K562 (cell line): ENCODE results near the gene CITED2. TPM values are rescaled to one million over a fixed set of nuclear protein-coding genes. Genes with fewer than 3 reads are reported as not detected.
A peak's percentile ranks its signal among the peaks of the same experiment; 100 is the strongest.

Source experiments
- ATAC-seq: fragments of 200-7000 bp; cut with Tn5 transposase; 3 replicates; pipeline ENCODE4 v1.9.1; 2020; ENCODE audit warnings: moderate library complexity
- Bru-seq: library from RNA; stranded (reverse); fragments of 400-500 nt; gene quantifications from one replicate; lab custom pipeline; 2021; lab: Mats Ljungman, UMichigan
- BruChase-seq, 2 experiments: library from RNA; stranded (reverse); fragments of 400-500 nt; gene quantifications; one replicate each; lab custom pipeline; 2021; lab: Mats Ljungman, UMichigan
- BruUV-seq: library from RNA; stranded (reverse); fragments of 400-500 nt; replicated peaks from 2 replicates; lab custom pipeline; 2021; lab: Mats Ljungman, UMichigan
- CTCF ChIA-PET: fragments of 300-600 bp; formaldehyde crosslinking; extraction: SDS; loops from one replicate; lab custom pipeline; 2021; ENCODE audit warnings: low intra/inter-chr PET ratio; lab: Yijun Ruan, JAX
- POLR2A ChIA-PET: fragments of 300-600, 350-650 bp; sonication (Branson Sonifier 250); formaldehyde crosslinking; extraction: SDS; loops from one replicate; lab custom pipeline; 2021; ENCODE audit warnings: antibody characterized with exemption, inconsistent platforms; lab: Yijun Ruan, JAX
- DNase-seq, 4 experiments: peaks; one replicate each; pipeline versions ENCODE4 v3.0.0 to v3.0.0-alpha.2; 2011 to 2018; ENCODE audit warnings: low spot score in 3 of 4, mixed read lengths in 3 of 4; ENCODE audit errors: extremely low read depth in 1 of 4
- FAIRE-seq: peaks from 2 replicates; lab custom pipeline; 2011; peaks lifted over from hg19 to GRCh38; lab: Jason Lieb, UNC
- H2AFZ ChIP-seq: 2 replicates; pipeline ENCODE4 v1.6.0; 2011; ENCODE audit warnings: low read depth, low read length, control low read depth, inconsistent platforms
- H3K27ac ChIP-seq: fragments of 200-600 bp; 3 replicates; pipeline ENCODE4 v1.8.0; 2011; ENCODE audit warnings: low read depth, mild to moderate bottlenecking, control low read depth, inconsistent platforms, low read length, moderate library complexity, mixed read lengths; ENCODE audit errors: extremely low read depth
- H3K27me3 ChIP-seq, 2 experiments: fragments of 300-600 bp in 1 of 2; 2 replicates in 1 of 2; 3 replicates in 1 of 2; pipeline versions ENCODE4 v1.6.0 to v1.8.0; 2011; ENCODE audit warnings: inconsistent platforms in 2 of 2, low read length in 2 of 2, mild to moderate bottlenecking in 1 of 2, mixed read lengths in 1 of 2, moderate library complexity in 1 of 2; ENCODE audit not compliant: control insufficient read depth in 2 of 2, insufficient read depth in 2 of 2
- H3K36me3 ChIP-seq: fragments of 300-600 bp; 3 replicates; pipeline ENCODE4 v1.8.0; 2011; ENCODE audit warnings: mild to moderate bottlenecking, low read length, inconsistent platforms; ENCODE audit not compliant: control insufficient read depth, insufficient read depth
- H3K4me1 ChIP-seq, 2 experiments: fragments of 200-600 bp in 1 of 2; replicated peaks in 1 of 2; 2 replicates in 1 of 2; 3 replicates in 1 of 2; pipeline versions ENCODE4 v1.5.1 to v1.8.0; 2011; ENCODE audit warnings: inconsistent platforms in 2 of 2, low read length in 2 of 2, mild to moderate bottlenecking in 1 of 2, mixed read lengths in 1 of 2, moderate library complexity in 1 of 2; ENCODE audit not compliant: control insufficient read depth in 2 of 2, insufficient read depth in 2 of 2
- H3K4me2 ChIP-seq: 2 replicates; pipeline ENCODE4 v1.6.1; 2011; ENCODE audit warnings: low read length, control low read depth, inconsistent platforms, mixed read lengths; ENCODE audit not compliant: insufficient read depth
- H3K4me3 ChIP-seq: fragments of 200-600 bp; sonication (generic), shearing (Covaris generic); 2 replicates; pipeline ENCODE4 v1.5.1; 2016; ENCODE audit warnings: control low read depth, inconsistent platforms
- H3K79me2 ChIP-seq: fragments of 200-600 bp; 3 replicates; pipeline ENCODE4 v1.8.0; 2011; ENCODE audit warnings: low read length, inconsistent platforms; ENCODE audit not compliant: control insufficient read depth, insufficient read depth
- H3K9ac ChIP-seq, 2 experiments: 2 replicates each; pipeline versions ENCODE4 v1.6.0 to v1.6.1; 2011; ENCODE audit warnings: low read depth in 2 of 2, low read length in 2 of 2, control low read depth in 1 of 2, inconsistent platforms in 1 of 2, mild to moderate bottlenecking in 1 of 2, mixed read lengths in 1 of 2; ENCODE audit not compliant: insufficient read depth in 1 of 2
- H3K9me1 ChIP-seq: one replicate; pipeline ENCODE4 v1.6.0; 2011; ENCODE audit warnings: inconsistent platforms, mild to moderate bottlenecking, low read length, moderate library complexity; ENCODE audit not compliant: control insufficient read depth, insufficient read depth
- H3K9me3 ChIP-seq: replicated peaks from 2 replicates; pipeline ENCODE4 v1.5.1; 2011; ENCODE audit warnings: low read depth, low read length, inconsistent platforms; ENCODE audit not compliant: control insufficient read depth, insufficient read depth
- H4K20me1 ChIP-seq: replicated peaks from 2 replicates; pipeline ENCODE4 v1.6.1; 2011; ENCODE audit warnings: low read length, inconsistent platforms, mixed read lengths; ENCODE audit not compliant: control insufficient read depth, insufficient read depth
- EP300 ChIP-seq: IDR thresholded peaks from 2 replicates; pipeline ENCODE4 v1.6.1; 2012; ENCODE audit warnings: low read length, improper control_type of control experiment
- HOXB6 ChIP-seq: fragments of 250-450 bp; sonication (Bioruptor Pico); IDR thresholded peaks from 2 replicates; pipeline ENCODE4 v1.5.1; 2022; ENCODE audit warnings: mild to moderate bottlenecking, borderline replicate concordance
- KAT8 ChIP-seq: fragments of 450-650 bp; IDR thresholded peaks from 2 replicates; pipeline ENCODE4 v1.6.1; 2016; ENCODE audit warnings: low read depth, mild to moderate bottlenecking
- MAFF ChIP-seq: IDR thresholded peaks from 2 replicates; pipeline ENCODE4 v1.6.1; 2012; ENCODE audit warnings: low read length, improper control_type of control experiment
- SAFB2 ChIP-seq: fragments of 200-400 bp; formaldehyde crosslinking; IDR thresholded peaks from 2 replicates; pipeline ENCODE4 v1.6.1; 2018; ENCODE audit warnings: borderline replicate concordance, low read length, low read depth, moderate library complexity; ENCODE audit not compliant: severe bottlenecking
- STAG1 ChIP-seq: sonication (generic); formaldehyde crosslinking; IDR thresholded peaks from 2 replicates; pipeline ENCODE4 v1.5.0; 2020; ENCODE audit warnings: missing genetic modification reagents, borderline replicate concordance
- TAF9B ChIP-seq: fragments of 450-650 bp; IDR thresholded peaks from 2 replicates; pipeline ENCODE4 v1.6.1; 2018; ENCODE audit warnings: mild to moderate bottlenecking; ENCODE audit not compliant: partially characterized antibody
- TOE1 ChIP-seq, 2 experiments: fragments of 450-650 bp in 1 of 2; sonication (generic) in 1 of 2; formaldehyde crosslinking in 1 of 2; IDR thresholded peaks; 2 replicates each; pipeline versions ENCODE4 v1.7.1 to v1.8.0; 2016 to 2022; ENCODE audit warnings: borderline replicate concordance in 2 of 2, mild to moderate bottlenecking in 2 of 2, antibody characterized with exemption in 1 of 2, inconsistent platforms in 1 of 2, low read depth in 1 of 2, missing genetic modification reagents in 1 of 2, moderate library complexity in 1 of 2
- ZC3H8 ChIP-seq: fragments of 450-650 bp; IDR thresholded peaks from 2 replicates; pipeline ENCODE4 v1.6.1; 2017
- ZNF184 ChIP-seq: sonication (generic); formaldehyde crosslinking; IDR thresholded peaks from 2 replicates; pipeline ENCODE4 v1.5.0; 2020; ENCODE audit warnings: missing genetic modification reagents
- ZNF384 ChIP-seq: IDR thresholded peaks from 2 replicates; pipeline ENCODE4 v1.6.1; 2012; ENCODE audit warnings: low read depth, low read length, improper control_type of control experiment
- ZNF830 ChIP-seq: fragments of 250-450 bp; sonication (Bioruptor Pico); IDR thresholded peaks from 2 replicates; pipeline ENCODE4 v1.5.0; 2021; ENCODE audit warnings: mild to moderate bottlenecking
- WGBS: fragments of 100-300 bp; shearing (Covaris generic); methylation state at CpG from one replicate; pipeline ENCODE4 v1.1.6; 2016; ENCODE audit warnings: low coverage, mixed read lengths; ENCODE audit not compliant: insufficient coverage; ENCODE audit errors: missing lambda C conversion rate; 5-methylcytosine and 5-hydroxymethylcytosine counted together
- in situ Hi-C: fragments of 300-500 bp; cut with MboI; formaldehyde crosslinking; loops from 4 replicates; pipeline ENCODE4 v1.15.0; 2018; ENCODE audit warnings: inconsistent platforms, mixed read lengths
- intact Hi-C: fragments of 100-400 bp; cut with micrococcal nuclease; formaldehyde crosslinking; loops from 2 replicates; pipeline ENCODE4 v1.14.2; 2022
- long read RNA-seq, 3 experiments: library from polyadenylated mRNA in 2 of 3; library from RNA in 1 of 3; unstranded in 2 of 3; stranded (forward) in 1 of 3; transcript quantifications; one replicate each; pipeline ENCODE4 v2.0.0, GENCODE V29; 2019 to 2022
- polyA minus RNA-seq, 3 experiments: library from RNA; depleted of rRNA, polyadenylated mRNA; stranded (reverse); fragments of >200 nt; gene quantifications; 2 replicates each; pipeline ENCODE4 v1.2.3, GENCODE V29; 2011
- polyA plus RNA-seq, 8 experiments: library from polyadenylated mRNA; depleted of rRNA in 4 of 8; stranded (reverse) in 5 of 8; unstranded in 3 of 8; fragments of >200 nt; fragmentation: Nextera tagmentation in 2 of 8; fragmentation: Illumina TruSeq in 1 of 8; extraction: Ambion mirVana in 2 of 8; extraction: Trizol in 1 of 8; gene quantifications; 2 replicates each; pipeline versions ENCODE4 v1.2.1 to v1.2.3, GENCODE V29; 2011 to 2014; ENCODE audit warnings: inconsistent platforms in 1 of 8, missing spikeins in 1 of 8
- total RNA-seq, 7 experiments: library from RNA; depleted of rRNA in 6 of 7; stranded (reverse); fragments of >200 nt in 6 of 7; fragmentation: Illumina TruSeq in 2 of 7; extraction: Trizol in 2 of 7; gene quantifications; 2 replicates each; pipeline versions ENCODE4 v1.2.1 to v1.2.3, GENCODE V29; 2011 to 2021; ENCODE audit warnings: low replicate concordance in 1 of 7
- TF ChIP-seq, protein P1 (sequence below), 3 experiments: fragments of 200-800 bp in 1 of 3; sonication (Bioruptor generic) in 1 of 3; sonication (generic) in 1 of 3; formaldehyde crosslinking in 1 of 3; IDR thresholded peaks; 2 replicates each; pipeline versions ENCODE4 v1.6.1 to v1.8.0; 2016 to 2022; ENCODE audit warnings: mild to moderate bottlenecking in 2 of 3, missing compliant biosample characterization in 2 of 3, missing genetic modification characterization in 2 of 3, missing genetic modification reagents in 1 of 3

CITED2 gene
- total RNA-seq (2011; cell fraction: chromatin; rRNA removed; ENCODE audit: low replicate concordance), result 15.3 and 17.8 TPM in 2 replicates
- 22.8 and 25.8 TPM in 2 replicates for total RNA-seq (2011; cell fraction: nucleolus; rRNA removed)
- total RNA-seq (2011; cell fraction: nucleoplasm; rRNA removed), result 18.8 and 19.2 TPM in 2 replicates
- total RNA-seq (2014; rRNA removed), result 56.6 and 80.0 TPM in 2 replicates
- total RNA-seq (2014; rRNA removed; fragmentation: Illumina TruSeq; extraction: Trizol), result 15.3 and 18.2 TPM in 2 replicates
- total RNA-seq (2015; rRNA removed; fragmentation: Illumina TruSeq; extraction: Trizol), result 12.0 and 13.5 TPM in 2 replicates
- total RNA-seq (2021), result 80.9 and 86.1 TPM in 2 replicates
- 17.5 and 44.7 TPM in 2 replicates for polyA plus RNA-seq (2011; rRNA removed)
- 24.9 and 64.7 TPM in 2 replicates for polyA plus RNA-seq (2011; cell fraction: cytosol; rRNA removed)
- 35.6 and 45.1 TPM in 2 replicates for polyA plus RNA-seq (2011; cell fraction: nucleus; rRNA removed)
- 30.8 and 32.8 TPM in 2 replicates for polyA plus RNA-seq (2012)
- polyA plus RNA-seq (2014; fragmentation: Illumina TruSeq; extraction: Trizol), result 43.4 and 44.8 TPM in 2 replicates
- polyA plus RNA-seq (2014; fragmentation: Nextera tagmentation; extraction: Ambion mirVana), result under 1 TPM; 0.21 to 0.43 TPM
- 34.2 and 34.8 TPM in 2 replicates for polyA plus RNA-seq (2014; rRNA removed)
- 8.4 and 17.5 TPM in 2 replicates for polyA minus RNA-seq (2011; rRNA and poly(A)+ RNA removed)
- polyA minus RNA-seq (2011; cell fraction: cytosol; rRNA and poly(A)+ RNA removed), result 22.9 and 45.5 TPM in 2 replicates
- polyA minus RNA-seq (2011; cell fraction: nucleus; rRNA and poly(A)+ RNA removed), result 19.1 and 55.8 TPM in 2 replicates
- percentile 97 among the genes with signal in this experiment for Bru-seq, nascent RNA
- percentile 93 among the genes with signal in this experiment for BruChase-seq, experiment 1, labeled RNA remaining after a 2-hour chase
- percentile 85 among the genes with signal in this experiment for BruChase-seq, experiment 2, labeled RNA remaining after a 6-hour chase
- long read RNA-seq, experiment 1, partial matches to known transcripts, result 0 of 5 reads
- long read RNA-seq, experiment 1, other reads (novel, unspliced or antisense), result 3 of 5 reads
- long read RNA-seq, experiment 2, transcript CITED2-201 (2 exons, 2,354 nt), result major isoform, 60 of 94 reads
- long read RNA-seq, experiment 2, partial matches to known transcripts, result 0 of 94 reads
- long read RNA-seq, experiment 2, other reads (novel, unspliced or antisense), result 34 of 94 reads
- long read RNA-seq, experiment 3, partial matches to known transcripts, result 0 of 4 reads
- long read RNA-seq, experiment 3, other reads (novel, unspliced or antisense), result 0 of 4 reads

DNA sequence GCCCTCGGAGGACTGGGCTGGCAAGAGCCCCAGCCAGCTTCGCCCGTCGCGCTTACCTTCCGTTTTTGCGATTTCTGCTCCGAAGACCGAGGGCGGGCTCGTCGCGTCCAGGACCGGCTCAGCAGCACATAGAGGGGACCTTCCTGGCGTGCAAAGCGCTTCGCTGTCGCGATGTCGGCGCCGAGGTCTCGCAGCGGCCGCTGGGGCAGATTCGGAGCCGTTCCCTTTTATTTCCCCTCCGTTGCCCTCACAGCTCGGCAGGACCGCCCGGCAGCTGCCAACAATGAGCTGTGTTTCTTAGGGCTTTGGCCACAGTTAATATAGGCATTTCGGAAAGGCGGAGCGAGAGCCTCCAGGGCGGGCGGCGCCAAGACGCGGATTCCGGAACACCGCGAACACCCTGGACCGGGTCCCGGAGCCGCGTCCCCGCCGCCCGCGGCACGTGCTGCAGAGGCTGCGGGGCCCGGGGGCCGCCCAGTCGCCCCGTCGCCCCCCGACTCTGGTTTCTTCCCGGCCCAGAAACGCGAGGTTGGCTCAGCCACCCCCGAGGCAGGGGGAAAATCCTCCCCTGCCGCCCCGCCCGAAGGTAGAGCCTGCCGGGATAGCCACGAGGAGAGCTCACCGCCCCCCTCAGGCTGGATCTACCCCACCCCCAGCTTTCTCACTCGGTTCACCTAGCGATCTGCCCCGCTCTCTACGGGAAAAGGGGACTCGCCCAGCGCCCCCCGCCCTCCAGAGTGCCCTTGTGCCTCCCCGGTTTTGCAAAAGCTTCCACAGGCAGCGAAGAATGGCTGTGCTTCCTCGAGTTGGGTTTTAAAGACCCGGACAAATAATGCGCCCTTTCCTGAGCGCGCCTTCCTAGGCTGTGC lies at the start of gene CITED2:
Gene CITED2, minus strand, starts transcription at position 292 of the 869 bp plus-strand sequence. CDS start 704 bp downstream, outside the sequence.
- FAIRE-seq, result peak; percentile 56
- 0 out of 2 replicates have a peak, but pooled peaks have one; percentile 7 for TF ChIP-seq EP300
- TF ChIP-seq STAG1 (CRISPR knock-in tag), result peak; percentile 11
- TF ChIP-seq MAFF, result no peak
- TF ChIP-seq SAFB2, result no peak
- no peak for TF ChIP-seq HOXB6 (CRISPR knock-in tag)
- no peak for TF ChIP-seq ZNF184 (CRISPR knock-in tag)
- no peak for TF ChIP-seq KAT8
- TF ChIP-seq ZC3H8, result no peak
- no peak for TF ChIP-seq ZNF384
- TF ChIP-seq ZNF830 (CRISPR knock-in tag), result no peak
- peak; percentile 75 for TF ChIP-seq TOE1 (IDR thresholded peaks at IDR 0.05; ENCODE audit: borderline replicate concordance)
- TF ChIP-seq TOE1 (CRISPR knock-in tag; IDR thresholded peaks at IDR 0.05; ENCODE audit: borderline replicate concordance, low read depth), result peak; percentile 80; the same call in 1 of the 2 replicates
- TF ChIP-seq, protein P1, sequence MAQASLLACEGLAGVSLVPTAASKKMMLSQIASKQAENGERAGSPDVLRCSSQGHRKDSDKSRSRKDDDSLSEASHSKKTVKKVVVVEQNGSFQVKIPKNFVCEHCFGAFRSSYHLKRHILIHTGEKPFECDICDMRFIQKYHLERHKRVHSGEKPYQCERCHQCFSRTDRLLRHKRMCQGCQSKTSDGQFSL (CRISPR knock-in tag; IDR thresholded peaks at IDR 0.05), result no peak; the same call in 1 of the 2 replicates
- TF ChIP-seq, protein P1 (tag; IDR thresholded peaks at IDR 0.05), result 0 out of 4 replicates have a peak, but pooled peaks of 1 of the 2 experiments have one; percentile 6
- TF ChIP-seq TAF9B, result peak; percentile 85

More for the DNA sequence above, at the start of gene CITED2:
- peaks cover 26% of the 10 kb centered on the region for H3K36me3 ChIP-seq
- no peaks in the 10 kb centered on the region for H3K9me1 ChIP-seq
- ATAC-seq (peak; percentile 80), DNase-seq (peak; percentile 84 to 96 (median 88))
- peak within 1 kb of the TSS; percentile 98 for H3K4me2 ChIP-seq
- H3K27ac ChIP-seq, result peak within 1 kb of the TSS; percentile 97
- POLR2A ChIA-PET, result interaction anchor here (0.6 to 4.3 kb wide), 105 partner anchors 8 to 1464 kb away, joined by 3 to 41 read pairs (median 4); no protein-coding TSS in a partner anchor
- H2AFZ ChIP-seq, result peak within 1 kb of the TSS; percentile 96
- H3K9ac ChIP-seq, result peak within 1 kb of the TSS; percentile 94
- in situ Hi-C loops (loop anchor here (10.0 kb wide), 1 partner anchor 140 kb away; no protein-coding TSS in a partner anchor), intact Hi-C loops (loop anchor here (1.0 to 10.0 kb wide), 10 partner anchors 71 to 552 kb away; no protein-coding TSS in a partner anchor)
- no TSS peak for BruUV-seq
- peaks cover 42% of the 10 kb centered on the region for H3K79me2 ChIP-seq
- WGBS, result under 1% methylated on average over 54 of the region's 82 CpGs
- H3K9me3 ChIP-seq, result no peaks in the 10 kb centered on the region
- CTCF ChIA-PET, result interaction anchor here (0.5 to 0.7 kb wide), 2 partner anchors 313 to 397 kb away, joined by 3 to 4 read pairs; no protein-coding TSS in a partner anchor
- peaks cover 40 to 45% of the 10 kb centered on the region in 2 experiments for H3K4me1 ChIP-seq
- no peaks in the 10 kb centered on the region for H3K27me3 ChIP-seq
- H3K4me3 ChIP-seq, result peak within 1 kb of the TSS; percentile 83
- peaks cover 21% of the 10 kb centered on the region for H4K20me1 ChIP-seq
